ENCODE results near the gene LCE7A. TPM values are rescaled to one million over a fixed set of nuclear protein-coding genes. Genes with fewer than 3 reads are reported as not detected.

LCE7A gene
- total and polyA plus RNA-seq, 4 donors = not detected

GRCh38 chr1:152876827-152877226 lies 17.0 kb downstream of the LCE7A start:
- WGBS = 19% methylated on average over 1 of the region's 1 CpG
- no peak overlapping the region for H3K9ac ChIP-seq (ENCODE audit: low read depth in 1 of 2, low read length in 2 of 2)
- H3K27me3 ChIP-seq (ENCODE audit: control insufficient read depth in 4 of 4, insufficient read depth in 4 of 4, low read length in 3 of 4) = no peaks in the 10 kb centered on the region
- H3K4me3 ChIP-seq (ENCODE audit: low read depth in 1 of 3, low read length in 3 of 3) = no peak overlapping the region
- H3K9me3 ChIP-seq (ENCODE audit: control insufficient read depth in 4 of 4, low read length in 3 of 4) = no peaks in the 10 kb centered on the region
- H3K36me3 ChIP-seq (ENCODE audit: control insufficient read depth in 4 of 4, insufficient read depth in 3 of 4, low read depth in 1 of 4, low read length in 3 of 4) = no peaks in the 10 kb centered on the region
- H3K27ac ChIP-seq (ENCODE audit: low read depth in 1 of 2, low read length in 2 of 2) = no peak overlapping the region
- DNase-seq (ENCODE audit: low spot score) = no peak
- no peak for TF ChIP-seq FOXA2 (IDR thresholded peaks at IDR 0.05)
- TF ChIP-seq HNF4A (conservative IDR thresholded peaks at IDR 0.05) = peak in 1 of 2 donors; percentile 65
- peak in 1 of 2 donors; percentile 12 for TF ChIP-seq RXRA (IDR thresholded peaks at IDR 0.05)
- TF ChIP-seq CTCF (IDR thresholded peaks at IDR 0.05; ENCODE audit: low read depth, low read length, missing input control) = no peak
- no peak for TF ChIP-seq REST (IDR thresholded peaks at IDR 0.05)
- TF ChIP-seq SP1 (IDR thresholded peaks at IDR 0.05) = no peak
- H3K4me1 ChIP-seq (ENCODE audit: control insufficient read depth in 4 of 4, insufficient read depth in 4 of 4, low read length in 3 of 4) = peaks cover 1 to 29% (median 15%) of the 10 kb centered on the region in 4 donors

GRCh38 chr1:152878042-152878441 lies 18.2 kb downstream of the LCE7A start, which contains the start of gene SMCP:
TSS of gene SMCP (plus strand) at chr1:152878322. CDS start at chr1:152884423, 6,101 bp downstream.
- Histone ChIP-seq H3K27me3 (ENCODE audit: control insufficient read depth in 4 of 4, insufficient read depth in 4 of 4, low read length in 3 of 4) (no peaks in the 10 kb centered on the region), H3K27ac (ENCODE audit: low read depth in 1 of 2, low read length in 2 of 2) (no peak within 1 kb of the TSS), H3K9ac (ENCODE audit: low read depth in 1 of 2, low read length in 2 of 2) (no peak within 1 kb of the TSS), H3K36me3 (ENCODE audit: control insufficient read depth in 4 of 4, insufficient read depth in 3 of 4, low read depth in 1 of 4, low read length in 3 of 4) (no peaks in the 10 kb centered on the region), H3K4me1 (ENCODE audit: control insufficient read depth in 4 of 4, insufficient read depth in 4 of 4, low read length in 3 of 4) (peaks cover 1 to 29% (median 15%) of the 10 kb centered on the region in 4 donors), H3K9me3 (ENCODE audit: control insufficient read depth in 4 of 4, low read length in 3 of 4) (no peaks in the 10 kb centered on the region), H3K4me3 (ENCODE audit: low read depth in 1 of 3, low read length in 3 of 3) (no peak within 1 kb of the TSS)
- TF ChIP-seq RAD21 (IDR thresholded peaks at IDR 0.05) = no peak
- TF ChIP-seq FOXA2 (IDR thresholded peaks at IDR 0.05) = no peak
- no peak for TF ChIP-seq YY1 (IDR thresholded peaks at IDR 0.05)
- TF ChIP-seq GABPA (IDR thresholded peaks at IDR 0.05 in 1 of 2, conservative IDR thresholded peaks at IDR 0.05 in 1 of 2) = no peak
- no peak for TF ChIP-seq JUND (IDR thresholded peaks at IDR 0.05)
- no peak for TF ChIP-seq SP1 (IDR thresholded peaks at IDR 0.05)
- no peak for TF ChIP-seq MAX (IDR thresholded peaks at IDR 0.05)
- no peak for TF ChIP-seq RXRA (IDR thresholded peaks at IDR 0.05)
- no peak for TF ChIP-seq CTCF (IDR thresholded peaks at IDR 0.05; ENCODE audit: low read depth, low read length, missing input control)
- TF ChIP-seq HNF4G (IDR thresholded peaks at IDR 0.05) = no peak
- TF ChIP-seq HNF4A (conservative IDR thresholded peaks at IDR 0.05) = no peak
- no peak for TF ChIP-seq REST (IDR thresholded peaks at IDR 0.05)
- WGBS = 35% methylated on average over 1 of the region's 1 CpG
- no peak for DNase-seq (ENCODE audit: low spot score)
